Smooth muscle cell of trachea (primary cell): ENCODE measurements around the gene CPO. TPM values are rescaled to one million over a fixed set of nuclear protein-coding genes. Genes with fewer than 3 reads are reported as not detected.

ENCODE experiments used
- total RNA-seq: library from RNA; depleted of rRNA; stranded (reverse); fragments of >200 nt; gene quantifications from 2 replicates; pipeline ENCODE4 v1.2.1, GENCODE V29; 2014

CPO gene
- total RNA-seq: 0.17 TPM in 1 of 2 replicates, not detected in the other

DNA sequence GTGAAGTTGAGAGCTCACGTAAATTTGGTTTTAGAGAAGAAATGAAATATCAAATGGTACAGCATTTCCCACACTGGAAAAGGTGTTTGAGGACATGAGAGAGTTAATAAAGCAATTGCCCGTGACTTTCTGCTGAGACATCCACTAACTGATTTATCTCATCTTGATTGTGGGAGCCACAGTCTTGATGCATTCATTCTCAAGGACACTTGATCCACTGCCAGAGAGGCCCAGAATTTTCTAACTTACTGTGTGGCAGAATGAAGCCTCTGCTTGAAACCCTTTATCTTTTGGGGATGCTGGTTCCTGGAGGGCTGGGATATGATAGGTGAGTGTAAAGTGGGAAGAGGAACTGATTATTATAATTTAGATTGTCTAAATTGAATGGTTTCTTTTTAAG, at the start of gene CPO:
CPO (plus strand) TSS at position 179 of the 400 bp plus-strand sequence; CDS start at position 261, 82 bp downstream.

Other genes starting within 250 kb of the CPO start
- gene DYTN, start 221.1 kb upstream of the CPO start, total RNA-seq: not detected in 2 replicates
- 0.99 and 1.2 TPM in 2 replicates for gene MDH1B, start 174.2 kb upstream of the CPO start, total RNA-seq
- gene FASTKD2, start 173.9 kb upstream of the CPO start, total RNA-seq: 46.6 and 55.6 TPM in 2 replicates
- gene KLF7, start 226.4 kb downstream of the CPO start, total RNA-seq: 12.7 and 14.1 TPM in 2 replicates